GM12892 (cell line): Measurements from ENCODE around the gene ZCCHC4.

Experiments used
- POLR2A ChIP-seq: IDR thresholded peaks from 2 replicates; pipeline ENCODE4 v1.6.1; 2011; ENCODE audit warnings: low read depth, low read length, control low read depth
- POLR2AphosphoS5 ChIP-seq: IDR thresholded peaks from 2 replicates; pipeline ENCODE4 v1.6.1; 2011; ENCODE audit warnings: low read depth, low read length, control low read depth
- TAF1 ChIP-seq: IDR thresholded peaks from 2 replicates; pipeline ENCODE4 v1.6.1; 2011; ENCODE audit warnings: low read depth, mild to moderate bottlenecking, control low read depth, low read length, borderline replicate concordance

- TF ChIP-seq POLR2AphosphoS5 (no peak), POLR2A (no peak), TAF1 (no peak)
Measured at GRCh38 chr4:25351777-25352416, 39.3 kb downstream of the ZCCHC4 start.
